Thyroid gland (tissue), 4 donors: ENCODE measurements around the gene ACACA. TPM values are rescaled to one million over a fixed set of nuclear protein-coding genes. Genes with fewer than 3 reads are reported as not detected.

Experiments
- DNase-seq, 2 donors: peaks; one replicate each; pipeline ENCODE4 v3.0.0-alpha.2; 2019
- H3K27ac ChIP-seq, 3 donors: fragments of 200-600 bp; sonication (generic); 1 replicate in 2 of 3; 2 replicates in 1 of 3; pipeline ENCODE4 v1.5.1; 2016 to 2019; ENCODE audit warnings: mild to moderate bottlenecking in 1 of 3, moderate library complexity in 1 of 3
- H3K27me3 ChIP-seq: fragments of 200-600 bp; sonication (generic); one replicate; pipeline ENCODE4 v1.5.1; 2019
- H3K36me3 ChIP-seq, 2 donors: fragments of 200-600 bp; sonication (generic); one replicate each; pipeline ENCODE4 v1.5.1; 2016 to 2019
- H3K4me1 ChIP-seq, 2 donors: fragments of 200-600 bp; sonication (generic); one replicate each; pipeline ENCODE4 v1.5.1; 2017 to 2019
- H3K4me3 ChIP-seq, 3 donors: fragments of 200-600 bp; sonication (generic); replicated peaks in 1 of 3; 1 replicate in 2 of 3; 2 replicates in 1 of 3; pipeline ENCODE4 v1.5.1; 2016; ENCODE audit warnings: mild to moderate bottlenecking in 1 of 3
- H3K9me3 ChIP-seq: fragments of 200-600 bp; sonication (generic); one replicate; pipeline ENCODE4 v1.5.1; 2017
- CTCF ChIP-seq, 6 experiments: fragments of 200-600 bp in 3 of 6; fragments of 450-650 bp in 3 of 6; sonication (generic) in 3 of 6; IDR thresholded peaks; one replicate each; pipeline ENCODE4 v1.5.1; 2016 to 2019; ENCODE audit warnings: antibody characterized with exemption in 6 of 6, mild to moderate bottlenecking in 2 of 6, inconsistent platforms in 1 of 6, moderate library complexity in 1 of 6
- POLR2A ChIP-seq, 2 donors: fragments of 450-650 bp; IDR thresholded peaks; one replicate each; pipeline ENCODE4 v1.6.1; 2017; ENCODE audit warnings: antibody characterized with exemption in 2 of 2, mild to moderate bottlenecking in 2 of 2, moderate library complexity in 1 of 2
- WGBS, 2 donors: methylation state at CpG; one replicate each; pipeline ENCODE4 v1.1.5; 2017; 5-methylcytosine and 5-hydroxymethylcytosine counted together
- intact Hi-C: fragments of 100-400 bp; cut with DNase I; formaldehyde crosslinking; loops from one replicate; pipeline ENCODE4 v1.15.1; 2023
- total RNA-seq, 4 donors: library from RNA; depleted of rRNA; stranded (reverse); fragments of >200 nt; gene quantifications; one replicate each; pipeline ENCODE4 v1.2.3, GENCODE V29; 2016

Gene ACACA
- total RNA-seq, 4 donors from 2014 or later: 27.2 to 55.7 (median 38.4) TPM

- TF ChIP-seq POLR2A (IDR thresholded peaks at IDR 0.05) (no peak), CTCF (IDR thresholded peaks at IDR 0.05) (no peak)
- no peaks in the 10 kb centered on the region for H3K4me1 ChIP-seq
- H3K4me3 ChIP-seq: no peak overlapping the region
- no peak for DNase-seq
- intact Hi-C loops: no loop called here
- H3K27me3 ChIP-seq: no peaks in the 10 kb centered on the region
- no peaks in the 10 kb centered on the region for H3K9me3 ChIP-seq
- peaks cover 0 to 12% of the 10 kb centered on the region in 2 donors for H3K36me3 ChIP-seq
- H3K27ac ChIP-seq: no peak overlapping the region
Measured at GRCh38 chr17:37206299-37206698, 200.3 kb downstream of the ACACA start.

- H3K9me3 ChIP-seq: no peaks in the 10 kb centered on the region
- no peak overlapping the region for H3K4me3 ChIP-seq
- no peak overlapping the region for H3K27ac ChIP-seq
- no peak for TF ChIP-seq CTCF (IDR thresholded peaks at IDR 0.05)
- TF ChIP-seq POLR2A (IDR thresholded peaks at IDR 0.05): no peak
- WGBS, 2 donors: 96 to 98% methylated on average over 2 of the region's 2 CpGs
- intact Hi-C loops: no loop called here
- H3K4me1 ChIP-seq: no peaks in the 10 kb centered on the region
- H3K27me3 ChIP-seq: no peaks in the 10 kb centered on the region
- peaks cover 0 to 13% of the 10 kb centered on the region in 2 donors for H3K36me3 ChIP-seq
- no peak for DNase-seq
Measured at GRCh38 chr17:37200497-37200896, 206.1 kb downstream of the ACACA start.

DNA sequence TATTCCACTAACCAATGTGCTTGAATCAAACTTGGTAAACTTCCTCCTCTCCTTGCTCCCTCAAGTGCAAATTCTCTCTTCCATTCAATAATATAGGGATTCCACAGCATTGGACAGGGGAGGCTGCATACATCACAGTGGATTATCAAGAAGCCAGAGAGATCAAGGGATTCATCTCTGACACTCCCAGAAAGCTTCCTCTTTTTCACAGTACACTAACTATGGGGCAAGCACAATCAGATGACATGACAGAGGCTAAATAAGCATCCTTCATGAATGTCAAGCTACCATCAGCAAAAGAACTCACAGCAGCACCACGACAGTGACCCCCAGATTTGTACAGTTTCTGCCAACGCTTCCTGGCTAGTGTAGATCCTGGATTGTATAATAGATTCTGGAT, 209.3 kb downstream of the ACACA start:
- H3K4me3 ChIP-seq: no peak overlapping the region
- no peaks in the 10 kb centered on the region for H3K9me3 ChIP-seq
- DNase-seq: no peak
- WGBS, 2 donors: 96 to 100% methylated on average over 2 of the region's 2 CpGs
- TF ChIP-seq POLR2A (IDR thresholded peaks at IDR 0.05) (no peak), CTCF (IDR thresholded peaks at IDR 0.05) (no peak)
- H3K36me3 ChIP-seq: peaks cover 0 to 5% of the 10 kb centered on the region in 2 donors
- H3K27ac ChIP-seq: no peak overlapping the region
- H3K4me1 ChIP-seq: no peaks in the 10 kb centered on the region
- no peaks in the 10 kb centered on the region for H3K27me3 ChIP-seq
- intact Hi-C loops: no loop called here

GRCh38 chr17:37194208-37194607, 212.4 kb downstream of the ACACA start:
- Histone ChIP-seq H3K27ac (no peak overlapping the region), H3K4me3 (no peak overlapping the region), H3K9me3 (no peaks in the 10 kb centered on the region), H3K27me3 (no peaks in the 10 kb centered on the region), H3K4me1 (no peaks in the 10 kb centered on the region), H3K36me3 (peaks cover 0 to 10% of the 10 kb centered on the region in 2 donors)
- intact Hi-C loops: no loop called here
- DNase-seq: no peak
- WGBS, 2 donors: 92 to 100% methylated on average over 1 of the region's 1 CpG
- TF ChIP-seq CTCF (IDR thresholded peaks at IDR 0.05): no peak

DNA sequence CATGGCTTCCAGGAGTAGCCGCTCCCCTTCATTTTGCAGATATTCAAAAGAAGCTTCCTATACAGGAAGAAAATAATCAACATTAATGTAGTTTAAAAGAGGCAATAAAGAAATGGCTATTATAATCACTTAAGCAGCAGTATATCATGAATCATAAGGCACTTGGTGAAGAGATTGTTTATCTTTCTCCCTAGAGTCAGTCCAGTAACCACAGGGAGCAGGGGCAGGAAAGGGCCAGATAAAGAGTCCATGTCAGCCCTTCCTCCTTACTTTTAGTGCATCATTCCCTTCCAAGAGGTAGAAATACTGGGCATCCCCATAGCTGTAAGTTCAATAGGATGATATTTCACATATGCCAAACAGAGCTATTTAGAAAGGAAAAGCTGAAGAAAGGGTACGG, 215.4 kb downstream of the ACACA start:
- Histone ChIP-seq H3K4me3 (no peak overlapping the region), H3K27me3 (no peaks in the 10 kb centered on the region), H3K27ac (no peak overlapping the region), H3K4me1 (no peaks in the 10 kb centered on the region), H3K36me3 (peaks cover 0 to 13% of the 10 kb centered on the region in 2 donors), H3K9me3 (no peaks in the 10 kb centered on the region)
- WGBS, 2 donors: 94 to 95% methylated on average over 2 of the region's 2 CpGs
- no peak for DNase-seq
- TF ChIP-seq POLR2A (IDR thresholded peaks at IDR 0.05): no peak
- TF ChIP-seq CTCF (IDR thresholded peaks at IDR 0.05): no peak
- intact Hi-C loops: no loop called here
